GM19372 (cell line): ENCODE data around the gene SLC9A8.
A peak's percentile ranks its signal among the peaks of the same experiment; 100 is the strongest.
"Not testable (repeated sequence)": the region's sequence is repeated elsewhere in the genome, so short reads cannot be mapped to it uniquely, and the experiment has no call there.

Source experiments
- ATAC-seq: cut with Tn5 transposase; IDR thresholded peaks from one replicate; pipeline ENCODE4 v1.9.1; 2021; ENCODE audit warnings: mild to moderate bottlenecking, low read depth, moderate library complexity; ENCODE audit not compliant: unreplicated experiment

The SLC9A8 gene

DNA sequence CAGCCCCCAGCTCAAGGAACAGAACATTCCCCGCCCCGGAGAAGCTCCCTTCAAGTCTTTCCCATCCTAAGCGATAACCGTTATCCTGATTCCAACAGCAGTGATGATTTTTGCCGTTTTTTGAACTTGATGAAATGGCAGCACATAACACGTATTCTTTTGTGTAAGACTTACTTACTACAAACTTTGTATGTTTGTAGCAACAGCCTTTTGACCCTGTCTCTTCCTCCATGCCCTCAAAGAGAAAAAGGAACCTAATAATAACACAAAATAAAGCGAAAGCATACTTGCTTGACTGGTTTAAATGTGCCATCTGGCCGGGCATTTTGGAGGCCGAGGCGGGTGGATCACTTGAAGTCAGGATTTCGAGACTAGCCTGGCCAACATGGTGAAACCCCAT lies 26.4 kb upstream of the SLC9A8 start:
- peak; percentile 26 for ATAC-seq

DNA sequence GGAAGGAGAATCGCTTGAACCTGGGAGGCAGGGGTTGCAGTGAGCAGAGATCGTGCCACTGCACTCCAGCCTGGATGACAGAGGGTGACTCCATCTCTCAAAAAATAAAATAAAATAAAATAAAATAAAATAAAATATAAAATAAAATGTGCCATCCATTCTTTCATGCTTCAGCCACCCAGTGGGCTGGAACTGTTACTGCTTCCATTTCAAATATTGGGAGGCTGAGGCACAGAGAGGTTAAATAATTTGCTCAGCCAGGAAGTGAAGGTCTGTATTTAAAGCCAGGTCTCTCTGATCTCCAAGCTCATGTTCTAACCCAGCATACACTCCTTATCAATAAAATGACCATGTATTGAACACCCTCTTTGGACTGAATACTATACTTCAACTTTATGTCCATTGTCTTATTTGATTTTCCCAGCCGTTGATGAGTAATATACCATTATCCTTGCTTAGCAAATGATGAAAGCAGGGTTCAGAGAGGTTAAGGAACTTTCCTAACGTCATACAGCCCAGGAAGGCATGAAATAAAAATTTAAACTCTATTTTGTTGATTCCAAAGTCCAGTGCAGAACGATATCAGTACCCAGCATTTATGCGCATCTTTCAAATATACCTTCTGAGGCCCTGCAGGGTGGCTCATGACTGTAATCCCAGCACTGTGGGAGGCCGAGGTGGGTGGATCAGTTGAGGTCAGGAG lies 25.8 kb upstream of the SLC9A8 start:
- no peak for ATAC-seq

DNA sequence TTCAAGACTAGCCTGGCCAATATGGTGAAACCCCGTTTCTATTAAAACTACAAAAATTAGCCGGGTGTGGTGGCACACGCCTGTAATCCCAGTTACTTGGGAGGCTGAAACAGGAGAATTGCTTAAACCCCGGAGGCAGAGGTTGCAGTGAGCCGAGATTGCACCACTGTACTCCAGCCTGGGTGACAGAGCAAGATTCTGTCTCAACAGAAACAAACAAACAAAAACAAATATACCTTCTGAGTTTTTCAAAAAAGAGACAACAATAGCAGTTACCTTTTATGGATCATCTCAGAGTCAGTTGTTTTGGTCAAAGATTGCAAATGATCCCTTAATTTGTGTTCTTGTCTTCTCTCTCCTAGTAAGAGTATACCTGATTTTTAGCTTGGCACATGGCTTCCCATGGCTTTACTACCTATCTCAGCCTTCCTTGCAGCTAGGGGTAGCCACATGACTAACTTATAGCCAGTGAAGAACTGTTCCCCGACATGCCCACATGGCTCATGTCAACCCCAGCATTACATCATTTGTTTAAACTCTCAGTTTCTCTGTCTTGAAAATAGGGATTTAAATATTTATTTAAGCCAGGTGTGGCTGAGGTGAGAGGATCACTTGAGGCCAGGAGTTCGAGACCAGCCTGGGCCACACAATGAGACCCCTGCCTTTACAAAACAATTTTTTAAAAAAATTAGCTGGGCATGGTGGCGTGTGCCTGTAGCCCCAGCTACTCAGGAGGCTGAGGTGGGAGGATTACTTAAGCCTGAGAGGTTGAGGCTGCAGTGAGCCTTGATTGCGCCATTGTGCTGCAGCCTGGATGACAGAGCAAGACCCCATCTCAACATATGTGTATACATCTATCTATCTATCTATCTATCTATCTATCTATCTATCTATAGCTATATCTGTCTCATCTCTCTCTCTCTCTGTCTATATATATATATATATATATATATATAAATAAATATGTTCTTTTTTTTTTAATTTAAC lies 25.0 kb upstream of the SLC9A8 start:
- no peak for ATAC-seq

GRCh38 chr20:49790077-49790798 lies 22.4 kb upstream of the SLC9A8 start:
- no peak for ATAC-seq

- no peak for ATAC-seq
Observed at GRCh38 chr20:49791165-49791564, 21.5 kb upstream of the SLC9A8 start.

DNA sequence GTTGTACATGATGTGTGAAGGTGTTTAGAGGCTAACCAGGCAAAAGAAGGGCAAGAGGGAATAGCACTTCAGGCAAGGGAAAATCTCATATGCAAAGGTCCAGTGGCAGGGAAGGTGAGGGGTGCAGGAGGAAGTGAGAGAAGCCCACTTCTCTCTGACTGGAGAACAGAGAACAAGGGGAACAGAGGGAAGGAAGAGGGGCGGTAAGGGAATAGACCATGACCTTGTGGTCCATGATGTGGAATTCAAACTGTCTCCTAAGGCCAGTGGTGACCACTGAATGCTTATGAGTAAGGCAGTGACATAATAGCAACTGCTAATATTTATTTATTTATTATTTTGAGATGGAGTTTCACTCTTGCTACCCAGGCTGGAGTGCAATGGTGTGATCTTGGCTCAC lies 20.6 kb upstream of the SLC9A8 start:
- ATAC-seq: no peak

- no peak for ATAC-seq
Observed at GRCh38 chr20:49792611-49793010, 20.0 kb upstream of the SLC9A8 start.

DNA sequence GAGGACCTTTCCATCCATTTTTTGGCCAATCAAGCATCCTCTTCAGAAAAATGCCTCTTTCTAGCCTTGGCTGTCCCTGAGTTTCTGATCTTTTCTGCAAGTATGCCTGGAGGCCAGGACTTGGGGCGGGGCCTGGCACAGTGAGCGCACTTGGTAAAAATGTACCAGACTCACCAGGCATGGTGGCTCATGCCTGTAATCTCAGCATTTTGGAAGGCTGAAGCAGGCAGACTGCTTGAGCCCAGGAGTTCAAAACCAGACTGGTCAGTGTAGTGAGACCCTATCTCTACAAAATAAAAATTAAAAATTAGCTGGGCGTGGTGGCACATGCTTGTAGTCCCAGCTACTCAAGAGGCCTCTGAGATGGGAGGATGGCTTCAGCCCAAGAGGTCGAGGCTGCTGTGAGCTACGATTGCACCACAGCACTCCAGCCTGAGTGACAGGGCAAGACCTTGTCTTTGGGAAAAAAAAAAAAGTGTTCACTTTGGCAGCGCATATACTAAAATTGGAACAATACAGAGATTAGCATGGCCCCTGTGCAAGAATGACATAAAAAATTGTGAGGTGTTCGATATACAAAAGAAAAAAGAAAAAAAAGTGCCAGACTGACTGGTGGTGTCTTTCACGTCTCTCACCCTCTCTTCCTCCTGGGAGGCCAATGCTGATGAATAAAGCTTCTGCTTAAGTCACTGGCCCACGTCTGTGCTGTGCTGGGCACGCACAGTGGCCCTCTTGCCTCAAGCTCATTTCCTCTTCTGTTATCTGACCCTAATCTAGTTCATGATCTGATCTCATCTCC lies 18.1 kb upstream of the SLC9A8 start:
- no peak for ATAC-seq

GRCh38 chr20:49795135-49795424 lies 17.5 kb upstream of the SLC9A8 start:
- no peak for ATAC-seq

DNA sequence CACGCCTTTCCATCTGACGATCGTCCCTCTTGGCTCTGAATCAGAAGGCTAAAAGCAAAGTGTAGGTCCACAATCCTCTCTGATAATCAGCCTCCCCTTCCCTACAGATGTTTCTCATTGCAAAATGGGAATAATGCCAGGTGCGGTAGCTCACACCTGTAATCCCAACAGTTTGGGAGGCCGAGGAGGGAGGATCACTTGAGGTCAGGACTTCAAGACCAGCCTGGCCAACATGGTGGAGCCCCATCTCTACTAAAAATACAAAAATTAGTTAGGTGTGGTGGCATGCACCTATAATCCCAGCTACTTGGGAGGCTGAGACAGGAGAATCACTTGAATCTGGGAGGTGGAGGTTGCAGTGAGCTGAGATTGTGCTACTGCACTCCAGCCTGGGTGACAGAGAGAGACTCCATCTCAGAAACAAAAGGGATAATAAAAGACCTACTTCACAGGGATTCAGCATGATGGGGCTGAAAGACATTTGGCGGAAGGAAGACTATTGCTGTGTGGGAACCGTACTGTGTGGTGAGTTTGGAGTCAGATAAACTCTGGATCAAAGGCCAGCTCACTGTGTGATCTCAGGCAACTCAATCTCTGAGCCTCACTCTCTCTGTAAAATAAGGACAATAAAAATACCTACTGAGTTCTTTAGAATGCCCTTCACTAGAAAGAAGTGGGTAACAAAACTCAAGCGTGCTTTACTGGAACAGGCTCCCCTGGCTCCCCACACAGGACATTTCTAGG lies 15.9 kb upstream of the SLC9A8 start:
- ATAC-seq: no peak

DNA sequence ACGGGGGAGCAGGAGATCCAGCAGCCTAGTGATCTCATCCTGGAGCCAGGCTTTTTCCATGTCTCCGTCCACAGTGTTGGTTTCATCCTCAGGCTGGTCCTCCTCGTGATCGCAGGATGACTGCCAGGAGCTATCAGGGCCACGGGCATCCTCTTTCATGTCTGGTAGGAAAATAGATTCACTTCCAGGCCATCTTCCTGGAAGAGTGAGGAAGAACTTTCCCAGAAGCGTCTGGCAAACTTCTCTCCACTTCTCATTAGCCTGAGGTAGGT lies 15.3 kb upstream of the SLC9A8 start:
- ATAC-seq: no peak

- ATAC-seq: no peak
Observed at GRCh38 chr20:49798718-49799117, 13.9 kb upstream of the SLC9A8 start.

DNA sequence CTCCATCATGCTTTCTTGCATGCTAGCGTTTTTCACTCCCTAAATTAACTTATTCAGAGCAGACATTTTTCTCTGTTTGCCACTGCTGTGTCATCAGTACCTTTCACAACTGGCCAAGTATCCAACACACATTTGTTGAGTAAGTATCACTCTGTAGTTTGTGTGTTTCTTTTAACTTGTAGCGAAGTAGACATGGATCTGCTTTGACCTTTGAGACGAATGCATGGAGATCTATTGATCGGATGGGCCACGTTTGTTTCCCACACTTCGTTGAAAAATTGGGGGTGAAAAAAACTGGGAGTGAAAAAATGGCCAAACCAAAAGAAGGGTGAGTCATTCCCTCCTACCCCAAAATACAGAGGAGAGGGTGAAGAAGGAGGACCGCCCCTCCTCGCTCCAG lies 12.9 kb upstream of the SLC9A8 start:
- ATAC-seq: no peak

GRCh38 chr20:49803418-49803817 lies 9.2 kb upstream of the SLC9A8 start:
- no peak for ATAC-seq

- ATAC-seq: no peak
Observed at GRCh38 chr20:49804364-49804763, 8.3 kb upstream of the SLC9A8 start.

DNA sequence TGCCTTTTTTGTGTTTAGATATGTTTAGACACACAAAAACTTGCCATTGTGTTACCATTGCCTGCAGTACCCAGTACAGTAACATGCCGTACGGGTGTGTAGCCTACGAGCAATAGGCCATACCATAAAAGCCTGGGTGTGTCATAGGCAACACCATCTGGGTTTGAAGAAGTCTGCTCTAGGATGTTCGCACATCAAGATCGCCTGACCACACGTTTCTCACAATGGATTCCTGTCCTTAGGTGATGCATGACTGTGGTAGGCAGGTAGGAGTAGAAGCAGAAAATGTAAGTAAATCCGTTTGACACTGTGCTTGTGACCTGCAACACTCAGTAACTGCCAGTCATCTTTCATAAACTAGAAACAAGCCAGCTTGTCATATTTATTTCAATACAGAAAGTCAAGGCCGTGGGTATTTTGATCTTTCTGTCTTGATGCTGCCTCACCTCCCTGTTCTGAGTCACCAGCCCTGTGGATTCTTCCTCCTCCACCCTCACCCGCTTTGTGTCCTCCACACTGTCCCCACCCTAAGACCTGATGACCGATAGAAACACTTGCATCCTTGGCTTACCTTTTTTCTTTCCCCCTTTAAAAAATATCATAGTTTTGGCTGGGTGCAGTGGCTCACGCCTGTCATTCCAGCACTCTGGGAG lies 7.3 kb upstream of the SLC9A8 start:
- ATAC-seq: not testable (repeated sequence)

GRCh38 chr20:49808753-49809152 lies 3.9 kb upstream of the SLC9A8 start:
- no peak for ATAC-seq

GRCh38 chr20:49809803-49810359 lies 2.7 kb upstream of the SLC9A8 start:
- no peak for ATAC-seq

DNA sequence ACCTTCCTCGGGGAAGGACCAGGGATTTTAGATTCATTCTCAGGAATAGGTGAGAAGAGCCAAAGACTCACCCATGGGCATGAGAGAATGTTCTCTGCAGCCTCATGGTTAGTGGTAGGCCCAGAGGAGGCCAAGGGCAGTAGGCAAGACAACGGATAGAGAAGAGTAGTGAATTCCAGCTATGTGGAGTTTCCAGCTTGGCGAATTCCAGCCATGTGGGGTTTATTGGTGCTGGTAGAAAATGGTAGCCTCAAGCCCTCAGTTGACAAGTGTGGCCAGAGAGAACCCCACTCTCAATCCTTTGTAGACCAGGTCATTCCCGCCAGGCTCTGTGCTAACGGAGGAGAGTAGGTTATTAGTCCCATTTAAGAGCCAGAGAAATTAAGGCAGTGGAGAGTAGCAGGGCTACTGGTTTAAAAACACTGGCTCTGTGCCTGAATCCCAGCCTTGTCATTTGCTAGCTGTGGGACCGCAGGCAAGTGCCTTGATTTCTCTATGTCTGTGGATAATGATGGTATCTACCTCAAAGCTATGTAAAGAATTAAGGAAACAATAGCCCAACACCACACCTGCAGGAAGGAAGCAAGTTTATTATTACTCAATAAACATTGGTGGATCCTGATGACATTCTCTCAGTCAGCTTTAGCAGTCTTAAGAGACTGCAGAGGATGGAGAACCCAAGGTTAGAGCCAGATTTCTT lies 2.0 kb upstream of the SLC9A8 start:
- no peak for ATAC-seq
